Fibroblast of lung (primary cell): ENCODE results near the gene RNU1-2. TPM values are rescaled to one million over a fixed set of nuclear protein-coding genes. Genes with fewer than 3 reads are reported as not detected.
A peak's percentile ranks its signal among the peaks of the same experiment; 100 is the strongest.
"Not testable (repeated sequence)": the region's sequence is repeated elsewhere in the genome, so short reads cannot be mapped to it uniquely, and the experiment has no call there.

ENCODE experiments used
- DNase-seq, 2 donors: peaks; one replicate each; pipeline versions ENCODE4 v3.0.0 to v3.0.0-alpha.2; 2010; ENCODE audit warnings: low read depth in 2 of 2
- H2AFZ ChIP-seq: 2 replicates; pipeline ENCODE4 v1.5.1; 2012; ENCODE audit warnings: low read length, control low read depth, inconsistent platforms
- H3K27ac ChIP-seq: 2 replicates; pipeline ENCODE4 v1.5.1; 2011; ENCODE audit warnings: low read length, control low read depth; ENCODE audit not compliant: insufficient read depth
- H3K27me3 ChIP-seq: 2 replicates; pipeline ENCODE4 v1.5.1; 2011; ENCODE audit warnings: mild to moderate bottlenecking, low read length; ENCODE audit not compliant: control insufficient read depth, insufficient read depth
- H3K36me3 ChIP-seq: 2 replicates; pipeline ENCODE4 v1.5.1; 2011; ENCODE audit warnings: low read length; ENCODE audit not compliant: control insufficient read depth, insufficient read depth
- H3K4me1 ChIP-seq: 2 replicates; pipeline ENCODE4 v1.5.1; 2011; ENCODE audit warnings: low read length; ENCODE audit not compliant: control insufficient read depth, insufficient read depth; ENCODE audit errors: extremely low read depth
- H3K4me2 ChIP-seq: 2 replicates; pipeline ENCODE4 v1.5.1; 2011; ENCODE audit warnings: low read length, control low read depth; ENCODE audit not compliant: insufficient read depth; ENCODE audit errors: extremely low read depth
- H3K4me3 ChIP-seq, 4 experiments: fragments of 200-600 bp in 1 of 4; sonication (generic) in 1 of 4; replicated peaks in 1 of 4; 2 replicates each; pipeline ENCODE4 v1.5.1; 2011 to 2016; ENCODE audit warnings: low read length in 4 of 4, low read depth in 3 of 4, mild to moderate bottlenecking in 3 of 4, control low read depth in 2 of 4, inconsistent platforms in 1 of 4, mixed read lengths in 1 of 4; ENCODE audit not compliant: insufficient read depth in 1 of 4; ENCODE audit errors: control extremely low read depth in 1 of 4
- H3K79me2 ChIP-seq: 2 replicates; pipeline ENCODE4 v1.5.1; 2012; ENCODE audit warnings: mild to moderate bottlenecking, low read length, inconsistent platforms; ENCODE audit not compliant: control insufficient read depth, insufficient read depth
- H3K9ac ChIP-seq: 2 replicates; pipeline ENCODE4 v1.5.1; 2011; ENCODE audit warnings: mild to moderate bottlenecking, low read length, control low read depth; ENCODE audit not compliant: insufficient read depth
- H3K9me3 ChIP-seq: 2 replicates; pipeline ENCODE4 v1.5.1; 2012; ENCODE audit warnings: low read depth, low read length; ENCODE audit not compliant: control insufficient read depth, insufficient read depth
- H4K20me1 ChIP-seq: 2 replicates; pipeline ENCODE4 v1.5.1; 2011; ENCODE audit warnings: low read length; ENCODE audit not compliant: control insufficient read depth, insufficient read depth; ENCODE audit errors: extremely low read depth
- EZH2 ChIP-seq: IDR thresholded peaks from 2 replicates; pipeline ENCODE4 v1.5.1; 2012; ENCODE audit warnings: low read length, control low read depth, mild to moderate bottlenecking; ENCODE audit errors: missing control alignments
- polyA plus RNA-seq, 2 donors: library from polyadenylated mRNA; depleted of rRNA in 1 of 2; stranded (reverse) in 1 of 2; unstranded in 1 of 2; fragments of >200 nt; gene quantifications; 2 replicates each; pipeline ENCODE4 v1.2.1, GENCODE V29; 2011 to 2012; ENCODE audit warnings: missing spikeins in 1 of 2
- total RNA-seq: library from RNA; depleted of rRNA; stranded (reverse); fragments of >200 nt; gene quantifications from 2 replicates; pipeline ENCODE4 v1.2.1, GENCODE V29; 2014
- TF ChIP-seq, protein P1 (sequence below), 2 donors: IDR thresholded peaks in 1 of 2; conservative IDR thresholded peaks in 1 of 2; 1 replicate in 1 of 2; 2 replicates in 1 of 2; pipeline ENCODE4 v1.5.1; 2011 to 2012; ENCODE audit warnings: low read length in 2 of 2, control low read depth in 1 of 2, inconsistent platforms in 1 of 2, low read depth in 1 of 2, mild to moderate bottlenecking in 1 of 2

Gene RNU1-2
- total and polyA plus RNA-seq, 2 donors (not counting 1 experiment from before 2014, with no cell fraction given), result 3,997 TPM; not detected in 1

DNA sequence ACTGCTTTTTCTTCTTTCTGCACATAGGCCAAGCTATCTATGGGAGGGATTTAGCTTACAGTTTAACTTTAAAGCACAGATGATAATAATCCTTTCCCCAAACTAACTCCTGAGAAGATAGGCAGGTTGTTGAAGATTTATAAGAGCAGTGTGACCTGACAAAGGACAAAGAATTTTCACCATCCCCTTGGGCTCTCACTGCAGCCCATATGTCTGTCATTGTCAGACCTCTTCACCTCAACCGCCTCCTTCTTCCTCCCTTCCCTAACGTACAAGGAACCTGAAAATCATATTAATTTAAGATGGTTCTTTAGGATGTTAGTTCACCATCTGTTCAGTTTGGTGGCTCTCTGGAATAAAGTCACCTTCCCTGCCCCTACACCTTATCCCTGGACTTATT, 5.0 kb downstream of the RNU1-2 start:
- TF ChIP-seq EZH2, result no peak
- TF ChIP-seq, protein P1, sequence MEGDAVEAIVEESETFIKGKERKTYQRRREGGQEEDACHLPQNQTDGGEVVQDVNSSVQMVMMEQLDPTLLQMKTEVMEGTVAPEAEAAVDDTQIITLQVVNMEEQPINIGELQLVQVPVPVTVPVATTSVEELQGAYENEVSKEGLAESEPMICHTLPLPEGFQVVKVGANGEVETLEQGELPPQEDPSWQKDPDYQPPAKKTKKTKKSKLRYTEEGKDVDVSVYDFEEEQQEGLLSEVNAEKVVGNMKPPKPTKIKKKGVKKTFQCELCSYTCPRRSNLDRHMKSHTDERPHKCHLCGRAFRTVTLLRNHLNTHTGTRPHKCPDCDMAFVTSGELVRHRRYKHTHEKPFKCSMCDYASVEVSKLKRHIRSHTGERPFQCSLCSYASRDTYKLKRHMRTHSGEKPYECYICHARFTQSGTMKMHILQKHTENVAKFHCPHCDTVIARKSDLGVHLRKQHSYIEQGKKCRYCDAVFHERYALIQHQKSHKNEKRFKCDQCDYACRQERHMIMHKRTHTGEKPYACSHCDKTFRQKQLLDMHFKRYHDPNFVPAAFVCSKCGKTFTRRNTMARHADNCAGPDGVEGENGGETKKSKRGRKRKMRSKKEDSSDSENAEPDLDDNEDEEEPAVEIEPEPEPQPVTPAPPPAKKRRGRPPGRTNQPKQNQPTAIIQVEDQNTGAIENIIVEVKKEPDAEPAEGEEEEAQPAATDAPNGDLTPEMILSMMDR (conservative IDR thresholded peaks at IDR 0.05 in 1 of 2, IDR thresholded peaks at IDR 0.05 in 1 of 2; ENCODE audit: low read depth in 1 of 2, low read length in 2 of 2), result no peak
- no peaks in the 10 kb centered on the region for H3K36me3 ChIP-seq
- no peaks in the 10 kb centered on the region for H3K79me2 ChIP-seq
- H3K9ac ChIP-seq, result no peak overlapping the region
- no peak overlapping the region for H2AFZ ChIP-seq
- H4K20me1 ChIP-seq, result no peaks in the 10 kb centered on the region
- H3K4me1 ChIP-seq, result peaks cover 4% of the 10 kb centered on the region
- DNase-seq, result no peak
- H3K9me3 ChIP-seq, result no peaks in the 10 kb centered on the region
- no peak overlapping the region for H3K27ac ChIP-seq
- H3K4me2 ChIP-seq, result no peak overlapping the region
- H3K27me3 ChIP-seq, result no peaks in the 10 kb centered on the region
- no peak overlapping the region for H3K4me3 ChIP-seq

DNA sequence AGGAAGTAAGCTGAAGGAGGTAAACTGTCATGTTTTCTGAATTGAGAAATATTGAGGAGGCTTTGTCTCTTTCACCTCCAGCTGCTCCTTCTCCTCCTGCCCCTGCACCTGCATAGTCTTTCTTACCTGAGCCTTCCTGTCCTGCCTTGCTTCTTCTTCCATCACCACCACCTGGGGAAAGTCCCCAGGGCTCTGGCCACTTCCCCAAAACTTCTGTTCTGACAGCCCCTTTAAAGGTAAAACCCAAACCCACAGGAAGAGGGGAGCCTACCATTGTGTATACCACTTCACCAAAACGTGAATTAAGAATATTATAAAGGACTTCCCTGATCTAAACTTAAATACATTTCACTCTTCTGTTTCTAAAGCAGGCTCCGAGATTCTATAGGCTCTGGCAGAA, 5.6 kb downstream of the RNU1-2 start:
- peaks cover 11% of the 10 kb centered on the region for H3K4me1 ChIP-seq
- H3K4me2 ChIP-seq, H3K36me3 ChIP-seq, H3K9ac ChIP-seq, H3K4me3 ChIP-seq, H3K27me3 ChIP-seq, H4K20me1 ChIP-seq, H3K79me2 ChIP-seq, H3K27ac ChIP-seq, H3K9me3 ChIP-seq, H2AFZ ChIP-seq, DNase-seq: not testable (repeated sequence)

DNA sequence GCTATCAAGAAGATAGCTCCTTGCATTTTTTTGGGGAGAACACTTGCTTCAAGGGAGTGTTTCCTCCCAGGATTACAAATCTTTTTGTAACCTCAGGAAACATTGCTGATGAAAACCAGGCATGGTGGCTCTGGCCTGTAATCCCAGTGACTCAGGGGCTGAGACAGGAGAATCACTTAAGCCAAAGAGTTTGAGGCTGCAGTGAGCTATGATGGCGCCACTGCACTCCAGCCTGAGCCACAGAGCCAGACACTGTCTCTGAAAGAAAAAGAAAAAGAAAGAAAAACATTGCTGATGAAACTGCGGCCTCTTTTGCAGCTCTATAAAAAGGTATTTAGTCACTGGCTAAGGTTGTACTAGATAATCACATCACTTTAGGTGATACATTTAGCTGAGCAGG, 7.3 kb downstream of the RNU1-2 start:
- peak; percentile 47 to 66 for DNase-seq
- no peak overlapping the region for H3K27ac ChIP-seq
- no peak overlapping the region for H2AFZ ChIP-seq
- no peak for TF ChIP-seq EZH2
- TF ChIP-seq, protein P1 (conservative IDR thresholded peaks at IDR 0.05 in 1 of 2, IDR thresholded peaks at IDR 0.05 in 1 of 2; ENCODE audit: low read depth in 1 of 2, low read length in 2 of 2), result no peak
- no peaks in the 10 kb centered on the region for H3K79me2 ChIP-seq
- H3K9ac ChIP-seq, result no peak overlapping the region
- no peaks in the 10 kb centered on the region for H3K36me3 ChIP-seq
- no peaks in the 10 kb centered on the region for H3K9me3 ChIP-seq
- H3K4me3 ChIP-seq, result no peak overlapping the region
- no peak overlapping the region for H3K4me2 ChIP-seq
- no peaks in the 10 kb centered on the region for H3K27me3 ChIP-seq
- H4K20me1 ChIP-seq, result no peaks in the 10 kb centered on the region
- H3K4me1 ChIP-seq, result peaks cover 11% of the 10 kb centered on the region
